ENCODE data around the gene OR10A4. TPM values are rescaled to one million over a fixed set of nuclear protein-coding genes. Genes with fewer than 3 reads are reported as not detected.

Gene OR10A4
- total RNA-seq, 1 donor from 2014 or later: not detected

GRCh38 chr11:6888830-6889229, 12.4 kb downstream of the OR10A4 start:
- FAIRE-seq (no peak), DNase-seq (ENCODE audit: low read depth) (no peak)
- no peaks in the 10 kb centered on the region for H3K27me3 ChIP-seq (ENCODE audit: control insufficient read depth, insufficient read depth, low read length)
- no peaks in the 10 kb centered on the region for H3K36me3 ChIP-seq (ENCODE audit: control insufficient read depth, insufficient read depth, low read length)
- H3K4me3 ChIP-seq (ENCODE audit: low read depth, low read length): no peak overlapping the region
- no peak for TF ChIP-seq CTCF (IDR thresholded peaks at IDR 0.05; ENCODE audit: insufficient read depth, low read length, severe bottlenecking)

GRCh38 chr11:6889835-6890234, 13.4 kb downstream of the OR10A4 start:
- DNase-seq (ENCODE audit: low read depth) (no peak), FAIRE-seq (no peak)
- H3K36me3 ChIP-seq (ENCODE audit: control insufficient read depth, insufficient read depth, low read length): no peaks in the 10 kb centered on the region
- no peak for TF ChIP-seq CTCF (IDR thresholded peaks at IDR 0.05; ENCODE audit: insufficient read depth, low read length, severe bottlenecking)
- no peaks in the 10 kb centered on the region for H3K27me3 ChIP-seq (ENCODE audit: control insufficient read depth, insufficient read depth, low read length)
- no peak overlapping the region for H3K4me3 ChIP-seq (ENCODE audit: low read depth, low read length)

GRCh38 chr11:6892400-6892799, 16.0 kb downstream of the OR10A4 start, which contains the start of gene OR2D2:
OR2D2 (minus strand) TSS chr11:6892500; CDS start chr11:6892500, 0 bp downstream.
- TF ChIP-seq CTCF (IDR thresholded peaks at IDR 0.05; ENCODE audit: insufficient read depth, low read length, severe bottlenecking): no peak
- FAIRE-seq (no peak), DNase-seq (ENCODE audit: low read depth) (no peak)

GRCh38 chr11:6894097-6894496, 17.7 kb downstream of the OR10A4 start:
- Histone ChIP-seq H3K4me3 (ENCODE audit: low read depth, low read length) (no peak overlapping the region), H3K36me3 (ENCODE audit: control insufficient read depth, insufficient read depth, low read length) (no peaks in the 10 kb centered on the region), H3K27me3 (ENCODE audit: control insufficient read depth, insufficient read depth, low read length) (no peaks in the 10 kb centered on the region)
- FAIRE-seq (no peak), DNase-seq (ENCODE audit: low read depth) (no peak)
- TF ChIP-seq CTCF (IDR thresholded peaks at IDR 0.05; ENCODE audit: insufficient read depth, low read length, severe bottlenecking): no peak

More at GRCh38 chr11:6892400-6892799, 16.0 kb downstream of the OR10A4 start, which contains the start of gene OR2D2:
- no peak within 1 kb of the TSS for H3K4me3 ChIP-seq (ENCODE audit: low read depth, low read length)
- H3K27me3 ChIP-seq (ENCODE audit: control insufficient read depth, insufficient read depth, low read length): no peaks in the 10 kb centered on the region
- H3K36me3 ChIP-seq (ENCODE audit: control insufficient read depth, insufficient read depth, low read length): no peaks in the 10 kb centered on the region

- no peak overlapping the region for H3K4me3 ChIP-seq (ENCODE audit: low read depth, low read length)
- H3K27me3 ChIP-seq (ENCODE audit: control insufficient read depth, insufficient read depth, low read length): no peaks in the 10 kb centered on the region
- H3K36me3 ChIP-seq (ENCODE audit: control insufficient read depth, insufficient read depth, low read length): no peaks in the 10 kb centered on the region
- no peak for DNase-seq (ENCODE audit: low read depth)
- TF ChIP-seq CTCF (IDR thresholded peaks at IDR 0.05; ENCODE audit: insufficient read depth, low read length, severe bottlenecking): no peak
- FAIRE-seq: no peak
These were observed 18.6 kb downstream of the OR10A4 start for GRCh38 chr11:6895010-6895409.

GRCh38 chr11:6898911-6899310, 22.5 kb downstream of the OR10A4 start:
- TF ChIP-seq CTCF (IDR thresholded peaks at IDR 0.05; ENCODE audit: insufficient read depth, low read length, severe bottlenecking): no peak

More at GRCh38 chr11:6898911-6899310, 22.5 kb downstream of the OR10A4 start:
- Histone ChIP-seq H3K27me3 (ENCODE audit: control insufficient read depth, insufficient read depth, low read length) (no peaks in the 10 kb centered on the region), H3K36me3 (ENCODE audit: control insufficient read depth, insufficient read depth, low read length) (no peaks in the 10 kb centered on the region), H3K4me3 (ENCODE audit: low read depth, low read length) (no peak overlapping the region)
- FAIRE-seq (no peak), DNase-seq (ENCODE audit: low read depth) (no peak)

Data from bronchial epithelial cell (primary cell).